ENCODE measurements around the gene SENP3. TPM values are rescaled to one million over a fixed set of nuclear protein-coding genes. Genes with fewer than 3 reads are reported as not detected.

Gene SENP3
- total and polyA plus RNA-seq, 2 donors (not counting 3 experiments of a cell fraction or from before 2014, with no cell fraction given) = 63.4 to 96.5 TPM

- Histone ChIP-seq H3K9me1 (replicated peaks; ENCODE audit: control insufficient read depth, extremely low read depth, insufficient read depth, low read length) (no peaks in the 10 kb centered on the region), H3K27ac (ENCODE audit: insufficient read depth, low read depth, low read length) (no peak overlapping the region), H4K20me1 (replicated peaks; ENCODE audit: control insufficient read depth, extremely low read depth, insufficient read depth, low read length) (no peaks in the 10 kb centered on the region), H3K79me2 (ENCODE audit: control insufficient read depth, insufficient read depth, low read length) (peaks cover 16% of the 10 kb centered on the region), H3K36me3 (ENCODE audit: control insufficient read depth in 2 of 2, extremely low read depth in 1 of 2, insufficient read depth in 2 of 2, low read length in 2 of 2) (peaks cover 7 to 35% of the 10 kb centered on the region in 2 experiments), H3K27me3 (ENCODE audit: control insufficient read depth in 2 of 2, insufficient read depth in 2 of 2, low read length in 2 of 2) (no peaks in the 10 kb centered on the region), H3K4me2 (ENCODE audit: insufficient read depth, low read length) (peak overlapping the region; percentile 19), H3K9me3 (replicated peaks; ENCODE audit: control insufficient read depth, insufficient read depth, low read length) (no peaks in the 10 kb centered on the region), H3K4me1 (ENCODE audit: control insufficient read depth, extremely low read depth, insufficient read depth, low read length) (peaks cover 18% of the 10 kb centered on the region), H3K4me3 (replicated peaks in 1 of 3; ENCODE audit: insufficient read depth in 1 of 3, low read depth in 1 of 3, low read length in 3 of 3) (no peak overlapping the region), H3K9ac (replicated peaks; ENCODE audit: extremely low read depth, insufficient read depth, low read length) (no peak overlapping the region), H2AFZ (ENCODE audit: low read depth, low read length) (no peak overlapping the region)
- dilution Hi-C loops (cut with MboI; ENCODE audit: extremely low pct_ligation_motif_present, low sequenced_read_pairs) (no loop called here), intact Hi-C loops (cut with micrococcal nuclease) (loop anchor here (1.0 to 2.0 kb wide), 5 partner anchors 16 to 232 kb away; partner anchors contain the start of genes FXR2 and SENP3)
- TF ChIP-seq JUN (IDR thresholded peaks at IDR 0.05; ENCODE audit: borderline replicate concordance, insufficient read depth, insufficient read length, low read depth) (no peak), MAX (IDR thresholded peaks at IDR 0.05; ENCODE audit: insufficient read depth, insufficient read length) (no peak), CTCF (IDR thresholded peaks at IDR 0.05; ENCODE audit: extremely low read depth in 1 of 2, insufficient read depth in 1 of 2, low read depth in 1 of 2, low read length in 2 of 2) (no peak), POLR2A (IDR thresholded peaks at IDR 0.05; ENCODE audit: low read depth, low read length) (no peak), POLR2AphosphoS5 (IDR thresholded peaks at IDR 0.05; ENCODE audit: insufficient read depth, low read depth, low read length) (no peak), EZH2 (IDR thresholded peaks at IDR 0.05; ENCODE audit: borderline replicate concordance, low read depth, low read length, severe bottlenecking) (no peak), GATA2 (IDR thresholded peaks at IDR 0.05; ENCODE audit: insufficient read depth, insufficient read length, low read depth, low read length) (no peak), FOS (IDR thresholded peaks at IDR 0.05; ENCODE audit: borderline replicate concordance, insufficient read depth, low read length) (no peak), MYC (IDR thresholded peaks at IDR 0.05; ENCODE audit: low read depth, low read length) (no peak)
- no TSS peak for BruUV-seq (replicated peaks)
- ChIA-PET POLR2A (interaction anchor here (0.6 to 1.9 kb wide), 3 partner anchors 9 to 74 kb away, joined by 4 to 6 read pairs (median 5); partner anchors contain the start of gene CD68), CTCF (interaction anchor here (0.6 to 5.1 kb wide), 39 partner anchors 10 to 544 kb away, joined by 3 to 61 read pairs (median 5); partner anchors contain the start of genes CD68, FXR2, SENP3 and TMEM102)
- no peak for DNase-seq (ENCODE audit: low read depth, low spot score)
- FAIRE-seq = no peak
These were observed 27.0 kb downstream of the SENP3 start for GRCh38 chr17:7588553-7589203.
